ENCODE results near the gene BIRC6. TPM values are rescaled to one million over a fixed set of nuclear protein-coding genes. Genes with fewer than 3 reads are reported as not detected.

Gene BIRC6
- total and polyA plus RNA-seq, 12 donors: 14.2 to 165 (median 80.7) TPM

DNA sequence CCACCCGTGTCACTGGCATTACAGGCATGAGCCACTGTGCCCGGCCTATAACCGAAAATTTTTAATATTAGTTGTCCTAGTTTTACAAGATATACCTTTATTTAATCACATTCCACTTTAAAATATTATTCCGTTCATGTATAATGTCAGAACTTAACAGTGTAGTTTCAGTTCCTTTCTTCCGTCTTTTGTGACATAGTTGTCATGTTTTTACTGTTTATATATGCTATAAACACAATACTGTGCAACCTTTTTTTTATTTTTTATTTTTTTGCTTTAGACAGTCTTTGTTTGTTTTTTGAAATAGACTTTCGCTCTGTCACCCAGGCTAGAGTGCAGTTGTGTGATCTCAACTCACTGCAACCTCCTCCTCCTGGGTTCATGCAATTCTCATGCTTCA is 141.5 kb downstream of the BIRC6 start:
- H3K36me3 ChIP-seq (replicated peaks in 1 of 2): peaks cover 0 to 42% of the 10 kb centered on the region in 2 donors
- DNase-seq: no peak
- peaks cover 0 to 4% (median 0%) of the 10 kb centered on the region in 3 donors for H3K9me3 ChIP-seq (replicated peaks in 1 of 3)
- 89 to 94% (median 92%) methylated on average over 6 of the region's 6 CpGs for WGBS, 4 donors
- H3K27me3 ChIP-seq: no peaks in the 10 kb centered on the region
- no peak overlapping the region for H3K27ac ChIP-seq
- no peak overlapping the region for H3K4me3 ChIP-seq
- intact Hi-C loops (cut with DNase I): no loop called here
- H3K4me1 ChIP-seq (replicated peaks in 1 of 2): no peaks in the 10 kb centered on the region
- no peak for TF ChIP-seq POLR2A (IDR thresholded peaks at IDR 0.05)

DNA sequence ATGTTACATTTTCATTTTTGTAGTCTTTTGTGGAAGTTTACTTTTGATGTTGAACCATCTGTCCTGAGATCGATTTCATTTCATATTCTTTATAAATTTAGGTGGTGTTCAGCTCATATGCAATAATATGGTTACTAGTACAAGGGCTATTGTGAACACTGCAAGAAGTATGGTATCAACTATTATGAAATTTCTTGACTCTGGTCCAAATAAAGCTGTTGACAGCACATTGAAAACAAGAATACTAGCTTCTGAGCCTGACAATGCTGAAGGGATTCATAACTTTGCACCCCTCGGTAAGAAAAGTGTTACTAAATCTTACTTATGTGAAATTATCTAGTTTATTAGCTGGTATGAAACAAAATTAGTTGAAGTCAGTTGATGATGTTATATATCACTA is 146.1 kb downstream of the BIRC6 start:
- Histone ChIP-seq H3K4me3 (no peak overlapping the region), H3K27ac (no peak overlapping the region), H3K36me3 (replicated peaks in 1 of 2) (peaks cover 0 to 70% of the 10 kb centered on the region in 2 donors), H3K27me3 (no peaks in the 10 kb centered on the region), H3K9me3 (replicated peaks in 1 of 3) (no peaks in the 10 kb centered on the region), H3K4me1 (replicated peaks in 1 of 2) (no peaks in the 10 kb centered on the region)
- no peak for DNase-seq
- intact Hi-C loops (cut with DNase I): no loop called here
- WGBS, 4 donors: 92 to 97% (median 93%) methylated on average over 2 of the region's 2 CpGs
- TF ChIP-seq POLR2A (IDR thresholded peaks at IDR 0.05): no peak
- TF ChIP-seq, protein P1, sequence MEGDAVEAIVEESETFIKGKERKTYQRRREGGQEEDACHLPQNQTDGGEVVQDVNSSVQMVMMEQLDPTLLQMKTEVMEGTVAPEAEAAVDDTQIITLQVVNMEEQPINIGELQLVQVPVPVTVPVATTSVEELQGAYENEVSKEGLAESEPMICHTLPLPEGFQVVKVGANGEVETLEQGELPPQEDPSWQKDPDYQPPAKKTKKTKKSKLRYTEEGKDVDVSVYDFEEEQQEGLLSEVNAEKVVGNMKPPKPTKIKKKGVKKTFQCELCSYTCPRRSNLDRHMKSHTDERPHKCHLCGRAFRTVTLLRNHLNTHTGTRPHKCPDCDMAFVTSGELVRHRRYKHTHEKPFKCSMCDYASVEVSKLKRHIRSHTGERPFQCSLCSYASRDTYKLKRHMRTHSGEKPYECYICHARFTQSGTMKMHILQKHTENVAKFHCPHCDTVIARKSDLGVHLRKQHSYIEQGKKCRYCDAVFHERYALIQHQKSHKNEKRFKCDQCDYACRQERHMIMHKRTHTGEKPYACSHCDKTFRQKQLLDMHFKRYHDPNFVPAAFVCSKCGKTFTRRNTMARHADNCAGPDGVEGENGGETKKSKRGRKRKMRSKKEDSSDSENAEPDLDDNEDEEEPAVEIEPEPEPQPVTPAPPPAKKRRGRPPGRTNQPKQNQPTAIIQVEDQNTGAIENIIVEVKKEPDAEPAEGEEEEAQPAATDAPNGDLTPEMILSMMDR (IDR thresholded peaks at IDR 0.05): no peak

DNA sequence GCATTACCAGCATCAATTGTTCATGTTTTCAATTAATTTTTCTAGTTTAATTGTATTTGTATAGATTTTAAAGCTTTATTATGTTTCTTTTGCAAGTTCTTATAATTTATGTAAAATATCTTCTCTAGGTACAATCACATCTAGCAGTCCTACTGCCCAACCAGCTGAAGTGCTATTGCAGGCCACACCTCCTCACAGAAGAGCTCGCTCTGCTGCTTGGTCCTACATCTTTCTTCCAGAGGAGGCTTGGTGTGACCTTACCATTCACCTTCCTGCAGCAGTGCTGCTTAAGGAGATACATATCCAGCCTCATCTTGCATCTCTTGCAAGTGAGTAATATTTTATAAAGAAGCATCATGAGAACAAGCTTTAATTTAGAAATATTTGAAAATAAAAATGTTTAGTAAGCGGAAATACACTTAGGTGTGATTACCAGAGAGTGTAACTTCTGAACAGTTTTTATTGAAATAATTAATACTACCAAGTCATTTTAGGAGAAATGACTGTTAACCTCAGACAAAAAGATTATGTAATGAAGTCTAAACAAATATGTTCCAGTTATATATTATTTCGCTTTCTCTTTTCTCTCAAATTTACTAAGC is 148.2 kb downstream of the BIRC6 start:
- no peak overlapping the region for H3K4me3 ChIP-seq
- H3K36me3 ChIP-seq (replicated peaks in 1 of 2): peaks cover 0 to 65% of the 10 kb centered on the region in 2 donors
- 95 to 97% (median 96%) methylated on average over 3 of the region's 3 CpGs for WGBS, 4 donors

DNA sequence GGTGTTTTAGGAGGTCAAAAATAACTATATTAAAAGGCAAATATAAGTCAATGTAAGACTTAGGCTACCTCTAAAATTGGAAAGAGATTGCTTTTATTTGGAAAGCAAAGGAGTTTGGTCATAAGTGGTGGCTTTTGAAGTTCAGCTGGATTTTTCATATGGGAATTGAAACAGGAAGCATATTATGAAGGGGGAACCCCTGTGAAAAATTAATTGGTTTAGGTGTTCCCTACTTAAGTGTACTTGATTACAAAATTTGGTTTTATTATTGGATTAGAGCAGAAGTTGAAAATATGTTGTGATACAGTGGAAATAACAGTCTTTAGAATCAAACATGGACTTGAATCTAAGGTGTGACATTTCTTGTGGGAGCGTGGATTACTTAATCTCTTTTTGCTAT is 149.6 kb downstream of the BIRC6 start:
- H3K36me3 ChIP-seq (replicated peaks in 1 of 2): peaks cover 0 to 63% of the 10 kb centered on the region in 2 donors
- no peak overlapping the region for H3K4me3 ChIP-seq
- H3K27me3 ChIP-seq: no peaks in the 10 kb centered on the region
- H3K4me1 ChIP-seq (replicated peaks in 1 of 2): no peaks in the 10 kb centered on the region
- no peak for TF ChIP-seq POLR2A (IDR thresholded peaks at IDR 0.05)
- TF ChIP-seq, protein P1 (IDR thresholded peaks at IDR 0.05): no peak
- 95 to 100% (median 99%) methylated on average over 1 of the region's 1 CpG for WGBS, 4 donors
- no peak overlapping the region for H3K27ac ChIP-seq
- intact Hi-C loops (cut with DNase I): no loop called here
- no peak for DNase-seq
- no peaks in the 10 kb centered on the region for H3K9me3 ChIP-seq (replicated peaks in 1 of 3)

More for the DNA sequence above, 148.2 kb downstream of the BIRC6 start:
- Histone ChIP-seq H3K4me1 (replicated peaks in 1 of 2) (no peaks in the 10 kb centered on the region), H3K27me3 (no peaks in the 10 kb centered on the region), H3K27ac (no peak overlapping the region), H3K9me3 (replicated peaks in 1 of 3) (no peaks in the 10 kb centered on the region)
- DNase-seq: no peak
- intact Hi-C loops (cut with DNase I): no loop called here
- TF ChIP-seq, protein P1 (IDR thresholded peaks at IDR 0.05): no peak
- TF ChIP-seq POLR2A (IDR thresholded peaks at IDR 0.05): no peak

DNA sequence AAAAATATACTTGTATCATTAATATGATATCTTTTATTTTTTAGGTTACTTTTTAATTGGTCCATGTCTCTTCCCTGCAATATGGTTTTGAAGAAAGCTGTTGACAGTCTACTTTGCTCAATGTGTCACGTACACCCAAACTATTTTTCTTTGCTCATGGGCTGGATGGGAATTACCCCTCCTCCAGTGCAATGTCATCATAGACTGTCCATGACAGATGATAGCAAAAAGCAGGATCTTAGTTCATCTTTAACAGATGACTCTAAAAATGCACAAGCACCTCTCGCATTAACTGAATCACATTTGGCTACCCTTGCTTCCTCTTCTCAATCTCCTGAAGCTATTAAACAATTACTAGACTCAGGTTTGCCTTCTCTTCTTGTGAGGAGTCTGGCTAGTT is 158.1 kb downstream of the BIRC6 start:
- H3K36me3 ChIP-seq (replicated peaks in 1 of 2): peaks cover 0 to 50% of the 10 kb centered on the region in 2 donors
- intact Hi-C loops (cut with DNase I): no loop called here
- no peak overlapping the region for H3K4me3 ChIP-seq
- TF ChIP-seq POLR2A (IDR thresholded peaks at IDR 0.05): no peak
- TF ChIP-seq, protein P1 (IDR thresholded peaks at IDR 0.05): no peak
- H3K9me3 ChIP-seq (replicated peaks in 1 of 3): no peaks in the 10 kb centered on the region
- H3K4me1 ChIP-seq (replicated peaks in 1 of 2): peaks cover 8 to 9% of the 10 kb centered on the region in 2 donors
- no peak for DNase-seq
- 97 to 99% (median 98%) methylated on average over 2 of the region's 2 CpGs for WGBS, 4 donors
- no peak overlapping the region for H3K27ac ChIP-seq
- no peaks in the 10 kb centered on the region for H3K27me3 ChIP-seq

Data from adrenal gland (tissue), 12 donors.